RCC 7860 (cell line): ENCODE data around the gene HIRIP3.
"Not testable (repeated sequence)": the region's sequence is repeated elsewhere in the genome, so short reads cannot be mapped to it uniquely, and the experiment has no call there.

ENCODE experiments used
- DNase-seq: peaks from one replicate; pipeline ENCODE4 v3.0.0-alpha.2; 2015; ENCODE audit warnings: low spot score
- FAIRE-seq: peaks from 2 replicates; lab custom pipeline; 2012; peaks lifted over from hg19 to GRCh38; lab: Jason Lieb, UNC

HIRIP3 gene

GRCh38 chr16:29995324-29995910 is at the start of gene HIRIP3:
TSS of gene HIRIP3 (minus strand) at chr16:29995617. CDS start at chr16:29995605, 12 bp downstream.
- DNase-seq: peak; percentile 69
- no peak for FAIRE-seq

- FAIRE-seq (peak; percentile 7), DNase-seq (no peak)
Observed at GRCh38 chr16:30041841-30042240, 46.4 kb upstream of the HIRIP3 start.

GRCh38 chr16:30040690-30041089 is 45.3 kb upstream of the HIRIP3 start:
- DNase-seq, FAIRE-seq: not testable (repeated sequence)

GRCh38 chr16:30040221-30040620 is 44.8 kb upstream of the HIRIP3 start:
- FAIRE-seq (no peak), DNase-seq (no peak)

DNA sequence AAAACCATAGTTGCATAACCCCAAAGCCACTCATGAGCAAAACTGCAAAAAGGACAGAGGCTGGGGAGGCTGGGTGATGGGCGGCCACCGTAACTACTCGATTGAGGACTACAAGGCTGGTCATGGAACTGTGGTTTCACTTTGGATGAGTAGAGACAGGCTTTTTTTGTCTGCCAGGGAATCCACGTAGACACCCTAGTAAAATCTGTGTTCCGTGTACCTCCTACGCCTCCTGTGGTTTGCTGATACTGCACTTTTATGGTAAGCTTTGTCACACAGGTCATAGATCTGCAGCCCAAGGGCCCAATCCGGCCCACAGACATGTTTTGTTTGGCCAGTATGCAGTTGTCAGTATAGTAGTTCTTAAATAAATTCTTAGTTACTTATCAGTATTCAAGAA is 37.9 kb upstream of the HIRIP3 start:
- FAIRE-seq (no peak), DNase-seq (peak; percentile 33)

GRCh38 chr16:30032083-30032819 is 36.8 kb upstream of the HIRIP3 start:
- peak; percentile 50 for DNase-seq
- FAIRE-seq: no peak

DNA sequence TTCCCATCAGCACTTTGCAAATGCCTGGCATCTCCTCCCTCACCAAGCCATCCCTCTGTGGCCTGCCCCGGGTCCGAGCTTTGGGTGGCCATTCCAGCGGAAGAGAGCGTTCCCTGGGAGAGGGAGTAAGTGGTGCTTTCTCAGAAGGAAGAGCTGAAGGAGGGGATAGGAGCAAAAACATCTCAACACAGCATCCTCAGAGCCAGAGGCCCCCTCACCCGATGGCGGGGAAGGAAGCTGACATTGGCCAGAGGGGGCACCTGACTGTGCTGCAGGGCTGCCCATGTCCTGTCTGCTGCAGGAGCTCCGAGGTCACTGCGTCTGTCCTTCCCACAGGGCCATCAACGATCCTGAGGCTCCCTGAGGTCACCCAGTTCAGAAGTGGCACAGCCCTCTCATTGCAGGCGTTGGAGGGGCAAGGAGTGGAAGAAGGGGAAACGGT is 36.1 kb upstream of the HIRIP3 start:
- no peak for DNase-seq
- FAIRE-seq: no peak

DNA sequence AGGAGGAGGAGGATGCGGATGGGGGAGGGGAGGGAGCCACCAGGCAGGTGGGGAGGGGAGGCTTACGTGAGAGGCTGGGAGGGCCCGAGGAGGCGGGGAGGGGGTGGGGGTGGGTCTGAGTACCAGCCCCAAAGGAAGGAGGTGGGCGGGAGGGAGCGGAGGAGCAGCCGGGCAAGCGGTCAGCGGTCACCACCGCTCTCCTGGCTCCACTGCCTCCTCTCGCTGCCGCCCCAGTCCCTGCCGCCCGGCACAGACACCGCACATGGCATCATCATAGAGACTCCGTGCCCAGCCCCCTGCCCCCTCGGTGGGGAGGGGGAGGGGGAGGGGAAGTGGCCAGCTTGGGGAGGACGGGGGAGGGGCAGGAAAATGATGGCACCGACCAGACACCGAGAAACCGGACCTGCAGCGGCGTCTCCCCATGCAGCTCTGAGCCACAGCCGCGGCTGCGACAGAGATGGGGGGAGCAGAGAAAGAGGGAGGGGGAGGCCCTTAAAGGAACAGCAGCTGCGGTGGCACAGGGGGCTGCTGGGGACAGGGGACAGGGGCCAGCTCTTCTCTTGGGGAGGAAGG is 35.5 kb upstream of the HIRIP3 start, which contains the start of gene TLCD3B:
Gene TLCD3B, minus strand, starts transcription at position 431 of the 573 bp plus-strand sequence. CDS start 744 bp downstream, outside the sequence.
- no peak for DNase-seq
- no peak for FAIRE-seq

- no peak for DNase-seq
- FAIRE-seq: no peak
Observed at GRCh38 chr16:30030011-30030685, 34.7 kb upstream of the HIRIP3 start.

GRCh38 chr16:30028438-30029076 is 33.1 kb upstream of the HIRIP3 start:
- DNase-seq: no peak
- FAIRE-seq: no peak

- FAIRE-seq (no peak), DNase-seq (no peak)
Observed at GRCh38 chr16:30027588-30028437, 32.4 kb upstream of the HIRIP3 start.

- DNase-seq (no peak), FAIRE-seq (no peak)
Observed at GRCh38 chr16:30026449-30026848, 31.0 kb upstream of the HIRIP3 start.

DNA sequence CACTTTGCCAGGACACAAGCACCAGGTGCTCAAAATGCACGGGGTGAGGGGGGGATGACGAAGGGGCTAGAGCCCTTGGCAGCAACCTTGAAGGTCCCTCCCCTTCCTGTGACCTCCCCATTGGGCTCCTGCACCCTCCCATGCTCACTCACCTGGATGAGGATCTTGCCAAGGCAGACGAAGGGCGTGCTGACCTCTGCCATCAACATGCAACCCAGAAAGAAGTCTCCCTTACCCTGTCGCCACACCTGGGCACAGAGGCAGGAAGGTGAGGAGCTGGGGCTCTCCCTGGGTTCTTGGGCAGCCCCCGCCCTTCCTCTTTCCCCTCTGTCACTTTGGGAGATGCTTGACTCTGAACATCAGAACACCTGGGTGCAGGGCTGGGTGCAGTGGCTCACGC is 30.2 kb upstream of the HIRIP3 start:
- FAIRE-seq: no peak
- no peak for DNase-seq

GRCh38 chr16:30025156-30025555 is 29.7 kb upstream of the HIRIP3 start:
- FAIRE-seq (no peak), DNase-seq (no peak)

DNA sequence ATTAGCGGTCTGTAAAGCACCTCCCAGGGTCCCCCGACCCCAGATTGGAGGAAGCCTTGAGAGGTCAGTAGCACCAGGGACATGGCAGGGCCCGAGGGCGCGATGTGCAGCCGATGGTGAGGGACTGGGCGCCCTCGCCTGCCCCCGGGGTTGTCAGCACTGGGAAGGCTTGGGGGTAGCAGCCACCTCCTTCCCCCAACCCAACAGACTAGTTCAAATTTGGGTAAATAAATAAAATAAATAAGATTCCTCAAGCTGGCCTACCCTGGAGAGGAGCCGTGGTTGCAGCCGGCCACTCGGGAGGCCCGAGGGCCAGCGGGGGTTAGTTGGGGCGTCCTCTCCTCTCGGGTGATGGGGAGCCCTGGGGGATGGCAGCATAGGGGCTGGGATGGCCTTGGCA is 29.0 kb upstream of the HIRIP3 start:
- FAIRE-seq: no peak
- DNase-seq: no peak

- DNase-seq: no peak
- no peak for FAIRE-seq
Observed at GRCh38 chr16:30023586-30023985, 28.2 kb upstream of the HIRIP3 start.

DNA sequence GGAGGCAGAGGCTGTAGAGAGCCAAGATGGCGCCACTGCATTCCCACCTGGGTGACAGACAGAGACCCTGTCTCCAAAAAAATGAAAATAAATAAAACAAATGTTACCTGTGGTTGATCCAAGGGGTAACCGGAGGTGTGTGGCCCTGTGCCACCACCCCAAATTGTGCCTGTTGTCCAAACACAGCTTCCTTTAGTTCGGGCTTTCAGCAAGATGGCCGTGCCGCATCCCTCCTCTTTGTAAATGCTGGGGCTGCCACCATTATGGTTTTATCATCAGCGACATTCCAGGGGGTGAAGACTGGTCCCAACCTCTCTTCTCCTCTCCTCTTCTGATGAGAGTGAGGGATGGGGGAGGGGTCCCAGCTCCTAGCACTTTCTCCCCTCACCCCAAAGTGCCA is 27.5 kb upstream of the HIRIP3 start, which contains the start of gene C16orf92:
Gene C16orf92, plus strand, starts transcription at position 312 of the 400 bp plus-strand sequence. CDS start 143 bp downstream, outside the sequence.
- FAIRE-seq: no peak
- no peak for DNase-seq

- DNase-seq (peak; percentile 90), FAIRE-seq (peak; percentile 73)
Observed at GRCh38 chr16:30018731-30019158, 23.3 kb upstream of the HIRIP3 start.

DNA sequence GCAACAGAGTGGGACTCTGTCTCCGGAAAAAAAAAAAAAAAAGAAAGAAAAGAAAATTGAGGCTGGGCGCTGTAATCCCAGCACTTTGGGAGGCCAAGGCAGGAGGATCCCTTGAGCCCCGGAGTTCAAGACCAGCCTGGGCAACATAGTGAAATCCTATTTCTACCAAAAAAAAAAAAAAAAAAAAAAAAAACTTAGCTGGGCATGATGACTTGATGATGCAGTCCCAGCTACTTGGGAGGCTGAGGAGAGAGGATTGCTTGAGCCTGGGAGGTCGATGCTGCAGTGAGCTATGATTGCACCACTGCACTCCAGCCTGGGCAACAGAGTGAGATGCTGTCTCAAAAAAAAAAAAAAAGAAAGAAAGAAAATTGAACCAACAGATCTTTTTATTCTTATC is 22.5 kb upstream of the HIRIP3 start:
- DNase-seq, FAIRE-seq: not testable (repeated sequence)

GRCh38 chr16:30017277-30017656 is 21.9 kb upstream of the HIRIP3 start:
- FAIRE-seq (no peak), DNase-seq (no peak)
